Trophoblast cell (in vitro differentiated cells and primary cell): ENCODE data around the gene SCLY.

Source experiments
- DNase-seq, 2 donors: peaks; one replicate each; pipeline ENCODE4 v3.0.0-alpha.2; 2016
- H2AFZ ChIP-seq: 2 replicates; pipeline ENCODE4 v1.6.1; 2013; ENCODE audit warnings: low read length, moderate library complexity, mild to moderate bottlenecking; ENCODE audit not compliant: insufficient read depth, poor library complexity
- H2AK5ac ChIP-seq: 2 replicates; pipeline ENCODE4 v1.6.1; 2013; ENCODE audit warnings: mild to moderate bottlenecking, low read length
- H2BK120ac ChIP-seq: 2 replicates; pipeline ENCODE4 v1.6.1; 2013; ENCODE audit warnings: low read length, mild to moderate bottlenecking, moderate library complexity; ENCODE audit not compliant: insufficient read depth, poor library complexity
- H2BK12ac ChIP-seq: 2 replicates; pipeline ENCODE4 v1.6.1; 2013; ENCODE audit warnings: mild to moderate bottlenecking, low read length, moderate library complexity
- H2BK5ac ChIP-seq: 2 replicates; pipeline ENCODE4 v1.6.1; 2013; ENCODE audit warnings: low read length, low read depth, moderate library complexity, mild to moderate bottlenecking; ENCODE audit not compliant: poor library complexity
- H3K14ac ChIP-seq: 2 replicates; pipeline ENCODE4 v1.6.1; 2013; ENCODE audit warnings: mild to moderate bottlenecking, low read length
- H3K18ac ChIP-seq: 2 replicates; pipeline ENCODE4 v1.6.1; 2013; ENCODE audit warnings: mild to moderate bottlenecking, low read length
- H3K23ac ChIP-seq: 2 replicates; pipeline ENCODE4 v1.6.1; 2013; ENCODE audit warnings: low read length
- H3K27ac ChIP-seq: 2 replicates; pipeline ENCODE4 v1.5.1; 2013; ENCODE audit warnings: low read depth, mild to moderate bottlenecking, inconsistent platforms, low read length, moderate library complexity
- H3K27me3 ChIP-seq: 2 replicates; pipeline ENCODE4 v1.6.1; 2013; ENCODE audit warnings: inconsistent platforms, mild to moderate bottlenecking, low read length, moderate library complexity; ENCODE audit not compliant: insufficient read depth
- H3K36me3 ChIP-seq, 2 experiments: 1 replicate in 1 of 2; 2 replicates in 1 of 2; pipeline ENCODE4 v1.6.1; 2013; ENCODE audit warnings: low read length in 2 of 2, mild to moderate bottlenecking in 2 of 2, moderate library complexity in 1 of 2; ENCODE audit not compliant: insufficient read depth in 2 of 2, control insufficient read depth in 1 of 2
- H3K4ac ChIP-seq: 2 replicates; pipeline ENCODE4 v1.6.1; 2013; ENCODE audit warnings: low read depth, mild to moderate bottlenecking, low read length, moderate library complexity
- H3K4me1 ChIP-seq, 2 experiments: 1 replicate in 1 of 2; 2 replicates in 1 of 2; pipeline ENCODE4 v1.6.1; 2013; ENCODE audit warnings: low read length in 2 of 2, mild to moderate bottlenecking in 2 of 2, moderate library complexity in 1 of 2; ENCODE audit not compliant: insufficient read depth in 2 of 2, control insufficient read depth in 1 of 2
- H3K4me2 ChIP-seq: 2 replicates; pipeline ENCODE4 v1.6.1; 2013; ENCODE audit warnings: inconsistent platforms, mild to moderate bottlenecking, low read length, moderate library complexity
- H3K4me3 ChIP-seq: 2 replicates; pipeline ENCODE4 v1.5.1; 2013; ENCODE audit warnings: mild to moderate bottlenecking, low read depth, low read length, inconsistent platforms
- H3K79me1 ChIP-seq: one replicate; pipeline ENCODE4 v1.6.1; 2013; ENCODE audit warnings: low read length
- H3K79me2 ChIP-seq: 2 replicates; pipeline ENCODE4 v1.6.1; 2013; ENCODE audit warnings: low read length, mild to moderate bottlenecking; ENCODE audit not compliant: control insufficient read depth, insufficient read depth, poor library complexity
- H3K9ac ChIP-seq: 2 replicates; pipeline ENCODE4 v1.6.1; 2013; ENCODE audit warnings: mild to moderate bottlenecking, low read length
- H3K9me3 ChIP-seq: 2 replicates; pipeline ENCODE4 v1.6.1; 2013; ENCODE audit warnings: low read depth, mild to moderate bottlenecking, control low read depth, inconsistent platforms, low read length; ENCODE audit not compliant: insufficient read depth
- H4K12ac ChIP-seq: 2 replicates; pipeline ENCODE4 v1.6.1; 2013; ENCODE audit warnings: low read depth, mild to moderate bottlenecking, low read length, moderate library complexity
- H4K8ac ChIP-seq: 2 replicates; pipeline ENCODE4 v1.6.1; 2013; ENCODE audit warnings: low read depth, mild to moderate bottlenecking, low read length, moderate library complexity
- H4K91ac ChIP-seq: one replicate; pipeline ENCODE4 v1.6.1; 2013; ENCODE audit warnings: low read depth, mild to moderate bottlenecking, low read length, moderate library complexity
- WGBS: extraction: QIAGEN DNeasy Blood & Tissue Kit; methylation state at CpG from one replicate; pipeline ENCODE4 v1.1.7; 2013; ENCODE audit warnings: missing lambda C conversion rate; ENCODE audit not compliant: insufficient read length, insufficient coverage; ENCODE audit errors: extremely low coverage; 5-methylcytosine and 5-hydroxymethylcytosine counted together

SCLY gene

DNA sequence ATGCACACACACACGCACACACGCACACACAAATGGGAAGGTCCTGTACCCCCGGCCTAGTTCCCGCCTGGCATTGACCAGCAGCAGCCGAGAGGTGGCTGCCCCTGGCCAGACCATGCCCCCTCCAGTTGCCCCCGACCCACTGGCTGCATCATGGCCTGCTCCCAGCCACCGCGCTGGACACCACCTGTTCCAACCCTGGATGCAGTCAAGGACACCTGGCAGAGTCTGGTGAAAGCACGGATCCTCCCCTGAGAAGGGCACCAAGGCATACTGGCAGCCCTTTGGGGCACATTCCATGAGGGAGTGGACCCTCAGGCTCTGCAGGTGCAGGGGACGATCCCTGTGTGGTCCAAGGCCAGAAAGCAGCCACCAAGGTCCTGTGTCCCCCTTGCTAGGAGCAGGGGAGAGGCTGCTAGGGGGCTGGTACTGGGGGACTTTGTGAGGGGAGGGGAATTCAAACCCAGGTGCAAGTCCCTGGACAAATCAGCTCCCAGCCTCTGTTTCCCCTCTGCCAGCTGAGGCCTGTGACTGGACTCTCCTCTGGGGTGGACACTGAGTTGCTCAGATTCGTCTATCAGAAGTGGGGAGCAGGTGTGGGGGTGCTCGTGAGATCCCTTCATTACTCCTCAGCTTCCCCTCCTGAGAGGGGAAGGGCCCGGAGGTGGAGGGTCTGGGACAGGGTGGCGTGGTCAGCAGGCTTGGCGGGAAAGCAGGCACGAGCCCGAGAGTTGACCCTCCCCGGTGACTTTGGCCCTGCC lies 42.8 kb downstream of the SCLY start:
- Histone ChIP-seq H3K18ac (no peak overlapping the region), H3K36me3 (no peaks in the 10 kb centered on the region), H3K27ac (no peak overlapping the region), H3K23ac (no peak overlapping the region), H4K8ac (no peak overlapping the region), H3K9ac (no peak overlapping the region), H2BK120ac (no peak overlapping the region), H3K4ac (no peak overlapping the region), H2AFZ (no peak overlapping the region), H3K79me2 (no peaks in the 10 kb centered on the region), H3K14ac (no peak overlapping the region), H2BK12ac (no peak overlapping the region), H2BK5ac (no peak overlapping the region), H3K4me2 (no peak overlapping the region), H3K79me1 (no peaks in the 10 kb centered on the region), H3K9me3 (no peaks in the 10 kb centered on the region), H2AK5ac (no peak overlapping the region), H3K4me3 (no peak overlapping the region), H3K4me1 (no peaks in the 10 kb centered on the region), H4K12ac (no peak overlapping the region), H4K91ac (no peak overlapping the region), H3K27me3 (no peaks in the 10 kb centered on the region)
- no peak for DNase-seq
- WGBS = no CpG with 5 or more reads among the region's 18 CpGs

DNA sequence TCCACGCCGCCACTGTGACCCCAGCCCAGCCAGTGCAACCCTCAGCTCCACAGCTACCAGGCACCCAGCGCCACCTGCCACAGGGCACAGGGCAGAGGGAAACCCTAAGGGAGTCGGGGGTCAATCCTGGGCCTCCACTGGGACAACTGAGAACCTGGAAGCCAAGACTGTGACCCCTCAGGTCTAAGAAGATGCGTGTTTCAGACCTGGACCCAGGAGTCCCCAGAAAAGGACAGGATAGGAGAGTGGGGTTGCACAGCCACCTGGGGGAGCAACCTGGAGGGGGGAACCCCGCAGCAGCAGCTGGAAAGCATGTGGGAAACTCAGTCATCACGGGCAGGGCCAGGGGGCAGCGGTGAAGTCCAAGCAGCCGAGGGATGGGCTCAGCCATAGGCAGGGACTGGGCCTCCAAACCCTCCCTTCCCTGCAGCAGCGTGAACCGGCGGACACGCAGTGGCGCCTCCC lies 43.5 kb downstream of the SCLY start:
- no peak overlapping the region for H3K4ac ChIP-seq
- no CpG with 5 or more reads among the region's 14 CpGs for WGBS
- H2AFZ ChIP-seq = no peak overlapping the region
- no peaks in the 10 kb centered on the region for H3K4me1 ChIP-seq
- no peaks in the 10 kb centered on the region for H3K27me3 ChIP-seq
- H4K8ac ChIP-seq = no peak overlapping the region
- no peak overlapping the region for H3K18ac ChIP-seq
- no peak overlapping the region for H4K12ac ChIP-seq
- no peak overlapping the region for H3K4me3 ChIP-seq
- DNase-seq = no peak
- H3K9me3 ChIP-seq = no peaks in the 10 kb centered on the region
- no peak overlapping the region for H3K23ac ChIP-seq
- H3K79me2 ChIP-seq = no peaks in the 10 kb centered on the region
- no peak overlapping the region for H3K14ac ChIP-seq
- H2AK5ac ChIP-seq = no peak overlapping the region
- no peak overlapping the region for H2BK12ac ChIP-seq
- no peak overlapping the region for H2BK120ac ChIP-seq
- H4K91ac ChIP-seq = no peak overlapping the region
- no peak overlapping the region for H3K9ac ChIP-seq
- no peak overlapping the region for H3K27ac ChIP-seq
- no peaks in the 10 kb centered on the region for H3K36me3 ChIP-seq
- no peaks in the 10 kb centered on the region for H3K79me1 ChIP-seq
- no peak overlapping the region for H2BK5ac ChIP-seq
- no peak overlapping the region for H3K4me2 ChIP-seq

DNA sequence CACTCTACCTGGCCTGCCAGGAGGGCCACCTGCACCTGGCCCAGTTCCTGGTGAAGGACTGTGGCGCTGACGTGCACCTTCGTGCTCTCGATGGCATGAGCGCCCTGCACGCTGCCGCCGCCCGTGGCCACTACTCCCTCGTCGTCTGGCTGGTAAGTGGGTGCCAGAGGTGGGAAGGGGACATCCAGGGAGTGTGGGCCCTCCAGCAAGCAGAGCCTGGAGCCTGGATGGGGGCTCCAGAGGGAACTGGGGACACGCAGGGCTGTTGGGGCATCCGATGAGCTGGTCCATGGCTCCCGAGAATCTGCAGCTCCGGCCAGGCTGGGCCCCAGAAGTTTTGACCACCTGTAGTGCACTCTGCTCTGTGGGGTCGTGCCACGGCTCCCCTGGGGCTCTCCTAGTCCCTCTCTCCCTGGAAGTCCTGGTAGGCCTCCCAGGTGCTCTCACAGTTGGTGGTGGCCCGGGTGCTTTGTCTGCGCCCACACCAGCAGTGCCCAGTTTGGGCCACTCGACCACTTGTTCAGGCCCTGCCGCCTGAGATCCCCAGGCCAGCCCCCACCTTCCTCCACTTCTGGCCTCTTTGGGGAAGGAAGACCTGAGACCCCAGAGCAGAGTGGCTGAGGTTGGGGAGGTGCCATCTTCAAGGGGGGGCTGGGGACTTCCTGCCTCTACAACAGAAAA lies 44.0 kb downstream of the SCLY start:
- H2BK5ac ChIP-seq = no peak overlapping the region
- no peak overlapping the region for H3K9ac ChIP-seq
- H3K79me2 ChIP-seq = no peaks in the 10 kb centered on the region
- H3K9me3 ChIP-seq = no peaks in the 10 kb centered on the region
- WGBS = no CpG with 5 or more reads among the region's 21 CpGs
- no peak overlapping the region for H2BK120ac ChIP-seq
- H4K91ac ChIP-seq = no peak overlapping the region
- no peak for DNase-seq
- no peak overlapping the region for H2AK5ac ChIP-seq
- H4K8ac ChIP-seq = no peak overlapping the region
- no peak overlapping the region for H3K27ac ChIP-seq
- H3K27me3 ChIP-seq = no peaks in the 10 kb centered on the region
- no peak overlapping the region for H3K4me2 ChIP-seq
- no peaks in the 10 kb centered on the region for H3K4me1 ChIP-seq
- no peak overlapping the region for H3K23ac ChIP-seq
- H4K12ac ChIP-seq = no peak overlapping the region
- no peak overlapping the region for H2BK12ac ChIP-seq
- H3K4ac ChIP-seq = no peak overlapping the region
- no peaks in the 10 kb centered on the region for H3K79me1 ChIP-seq
- no peak overlapping the region for H3K14ac ChIP-seq
- no peak overlapping the region for H3K18ac ChIP-seq
- H3K4me3 ChIP-seq = no peak overlapping the region
- H2AFZ ChIP-seq = no peak overlapping the region
- H3K36me3 ChIP-seq = no peaks in the 10 kb centered on the region

DNA sequence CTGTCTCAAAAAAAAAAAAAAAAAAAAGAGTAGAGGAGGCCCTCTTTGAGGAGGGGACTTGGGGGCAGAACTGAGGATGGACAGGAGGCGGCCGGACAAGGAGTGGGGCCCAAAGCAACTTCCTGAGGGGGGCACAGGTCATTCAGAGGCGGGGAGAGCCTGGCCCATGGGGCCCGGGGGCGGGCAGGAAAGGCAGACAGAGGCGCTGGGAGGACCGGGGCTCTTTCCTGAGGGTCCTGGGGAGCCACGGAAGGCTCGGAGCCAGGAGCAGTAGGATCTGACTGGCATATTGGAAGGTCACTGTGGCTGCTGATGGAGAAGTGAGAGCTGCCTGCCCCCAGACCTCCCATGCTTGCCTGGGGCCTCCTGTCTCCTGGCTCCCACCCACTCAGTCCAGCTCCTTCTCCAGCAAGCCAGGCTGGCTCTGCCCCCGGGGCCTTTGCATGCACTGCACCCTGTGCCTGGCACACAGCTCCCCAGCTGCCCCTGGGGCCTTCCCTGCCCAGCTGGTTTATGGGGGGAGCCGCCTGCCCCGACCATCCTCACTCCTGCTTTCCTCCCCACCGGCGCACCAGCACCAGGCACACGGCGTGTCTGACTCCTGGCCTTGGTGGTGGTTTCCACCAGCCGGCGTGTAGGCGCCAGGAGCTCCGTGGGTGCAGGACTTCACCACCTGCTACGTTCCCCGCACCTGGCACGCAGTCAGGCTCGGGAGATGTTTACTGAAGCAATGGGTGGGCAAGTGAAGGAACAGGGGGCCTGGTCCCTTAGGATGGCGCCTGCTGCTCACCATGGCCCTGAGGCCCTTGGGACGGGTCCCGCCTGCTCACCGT lies 44.9 kb downstream of the SCLY start:
- Histone ChIP-seq H3K79me2 (no peaks in the 10 kb centered on the region), H3K4me2 (no peak overlapping the region), H4K12ac (no peak overlapping the region), H3K79me1 (no peaks in the 10 kb centered on the region), H2BK12ac (no peak overlapping the region), H3K14ac (no peak overlapping the region), H4K8ac (no peak overlapping the region), H3K36me3 (no peaks in the 10 kb centered on the region), H2AFZ (no peak overlapping the region), H3K9ac (no peak overlapping the region), H3K23ac (no peak overlapping the region), H3K4me1 (no peaks in the 10 kb centered on the region), H3K27me3 (no peaks in the 10 kb centered on the region), H3K27ac (no peak overlapping the region), H4K91ac (no peak overlapping the region), H3K4ac (no peak overlapping the region), H2AK5ac (no peak overlapping the region), H3K18ac (no peak overlapping the region), H3K4me3 (no peak overlapping the region), H2BK120ac (no peak overlapping the region), H2BK5ac (no peak overlapping the region), H3K9me3 (no peaks in the 10 kb centered on the region)
- DNase-seq = no peak
- no CpG with 5 or more reads among the region's 28 CpGs for WGBS
